K562 (cell line): ENCODE measurements around the gene DENND6A. TPM values are rescaled to one million over a fixed set of nuclear protein-coding genes. Genes with fewer than 3 reads are reported as not detected.

Experiments
- BCOR ChIP-seq: fragments of 450-650 bp; IDR thresholded peaks from 2 replicates; pipeline ENCODE4 v1.6.1; 2016
- FOXK1 ChIP-seq: sonication (generic); formaldehyde crosslinking; IDR thresholded peaks from 2 replicates; pipeline ENCODE4 v1.8.0; 2022; ENCODE audit warnings: missing genetic modification reagents, mild to moderate bottlenecking, borderline replicate concordance
- HIVEP1 ChIP-seq: fragments of 250-450 bp; sonication (Bioruptor Pico); IDR thresholded peaks from 2 replicates; pipeline ENCODE4 v1.4.0; 2020; ENCODE audit warnings: mild to moderate bottlenecking
- HNRNPL ChIP-seq: fragments of 200-400 bp; formaldehyde crosslinking; IDR thresholded peaks from 2 replicates; pipeline ENCODE4 v1.6.1; 2017; ENCODE audit warnings: low read depth, mild to moderate bottlenecking, low read length
- POLR3A ChIP-seq: IDR thresholded peaks from 2 replicates; pipeline ENCODE4 v1.6.1; 2011; ENCODE audit warnings: borderline replicate concordance, mild to moderate bottlenecking, moderate library complexity; ENCODE audit not compliant: insufficient read length, insufficient read depth; ENCODE audit errors: extremely low read depth
- STAT5A ChIP-seq: IDR thresholded peaks from 2 replicates; pipeline ENCODE4 v1.6.1; 2012; ENCODE audit warnings: low read length, inconsistent platforms, borderline replicate concordance
- TARDBP ChIP-seq: fragments of 450-650 bp; IDR thresholded peaks from 2 replicates; pipeline ENCODE4 v1.6.1; 2016
- TBP ChIP-seq: optimal IDR thresholded peaks from 2 replicates; pipeline ENCODE3; 2011; ENCODE audit warnings: low read depth, low read length, improper control_type of control experiment
- TEAD4 ChIP-seq, 2 experiments: sonication (generic) in 1 of 2; formaldehyde crosslinking in 1 of 2; IDR thresholded peaks; 2 replicates each; pipeline versions ENCODE4 v1.6.1 to v1.8.0; 2012 to 2022; ENCODE audit warnings: borderline replicate concordance in 1 of 2, inconsistent platforms in 1 of 2, low read length in 1 of 2, mild to moderate bottlenecking in 1 of 2, missing genetic modification reagents in 1 of 2
- THRAP3 ChIP-seq: fragments of 450-650 bp; IDR thresholded peaks from 2 replicates; pipeline ENCODE4 v1.6.1; 2016; ENCODE audit warnings: mild to moderate bottlenecking, inconsistent platforms, borderline replicate concordance
- TRIM24 ChIP-seq, 2 experiments: fragments of 450-650 bp; IDR thresholded peaks; 2 replicates each; pipeline ENCODE4 v1.6.1; 2016
- ZNF175 ChIP-seq: fragments of 200-800 bp; sonication (Bioruptor generic); IDR thresholded peaks from 2 replicates; pipeline ENCODE4 v1.6.1; 2016; ENCODE audit warnings: low read depth, mild to moderate bottlenecking, missing genetic modification characterization, missing compliant biosample characterization
- polyA plus RNA-seq, 8 experiments: library from polyadenylated mRNA; depleted of rRNA in 4 of 8; stranded (reverse) in 5 of 8; unstranded in 3 of 8; fragments of >200 nt; fragmentation: Nextera tagmentation in 2 of 8; fragmentation: Illumina TruSeq in 1 of 8; extraction: Ambion mirVana in 2 of 8; extraction: Trizol in 1 of 8; gene quantifications; 2 replicates each; pipeline versions ENCODE4 v1.2.1 to v1.2.3, GENCODE V29; 2011 to 2014; ENCODE audit warnings: inconsistent platforms in 1 of 8, missing spikeins in 1 of 8
- total RNA-seq, 7 experiments: library from RNA; depleted of rRNA in 6 of 7; stranded (reverse); fragments of >200 nt in 6 of 7; fragmentation: Illumina TruSeq in 2 of 7; extraction: Trizol in 2 of 7; gene quantifications; 2 replicates each; pipeline versions ENCODE4 v1.2.1 to v1.2.3, GENCODE V29; 2011 to 2021; ENCODE audit warnings: low replicate concordance in 1 of 7
- TF ChIP-seq, protein P1 (sequence below): fragments of 450-650 bp; IDR thresholded peaks from 2 replicates; pipeline ENCODE4 v1.6.1; 2016; ENCODE audit warnings: mild to moderate bottlenecking
- TF ChIP-seq, protein P2 (sequence below): sonication (generic); formaldehyde crosslinking; IDR thresholded peaks from 2 replicates; pipeline ENCODE4 v1.8.0; 2022; ENCODE audit warnings: missing genetic modification reagents, mild to moderate bottlenecking, moderate library complexity, borderline replicate concordance
- TF ChIP-seq, protein P3 (sequence below): fragments of 450-650 bp; formaldehyde crosslinking; IDR thresholded peaks from 2 replicates; pipeline ENCODE4 v1.4.0; 2020; ENCODE audit warnings: mild to moderate bottlenecking, moderate library complexity
- TF ChIP-seq, protein P4 (sequence below): fragments of 250-450 bp; sonication (Bioruptor Pico); IDR thresholded peaks from 2 replicates; pipeline ENCODE4 v1.4.0; 2020; ENCODE audit warnings: mild to moderate bottlenecking
- TF ChIP-seq, protein P5 (sequence below): fragments of 450-650 bp; IDR thresholded peaks from 2 replicates; pipeline ENCODE4 v1.6.1; 2018; ENCODE audit warnings: mild to moderate bottlenecking, low read depth; ENCODE audit not compliant: partially characterized antibody
- TF ChIP-seq, protein P6 (sequence below): fragments of 450-650 bp; IDR thresholded peaks from 2 replicates; pipeline ENCODE4 v1.6.1; 2014; ENCODE audit warnings: low read depth, mild to moderate bottlenecking, moderate library complexity, borderline replicate concordance

DENND6A gene
- total and polyA plus RNA-seq, 9 of the 15 experiments (the other 6 are each of a cell fraction or from before 2014, with no cell fraction given), result 1.5 to 12.7 (median 7.1) TPM

DNA sequence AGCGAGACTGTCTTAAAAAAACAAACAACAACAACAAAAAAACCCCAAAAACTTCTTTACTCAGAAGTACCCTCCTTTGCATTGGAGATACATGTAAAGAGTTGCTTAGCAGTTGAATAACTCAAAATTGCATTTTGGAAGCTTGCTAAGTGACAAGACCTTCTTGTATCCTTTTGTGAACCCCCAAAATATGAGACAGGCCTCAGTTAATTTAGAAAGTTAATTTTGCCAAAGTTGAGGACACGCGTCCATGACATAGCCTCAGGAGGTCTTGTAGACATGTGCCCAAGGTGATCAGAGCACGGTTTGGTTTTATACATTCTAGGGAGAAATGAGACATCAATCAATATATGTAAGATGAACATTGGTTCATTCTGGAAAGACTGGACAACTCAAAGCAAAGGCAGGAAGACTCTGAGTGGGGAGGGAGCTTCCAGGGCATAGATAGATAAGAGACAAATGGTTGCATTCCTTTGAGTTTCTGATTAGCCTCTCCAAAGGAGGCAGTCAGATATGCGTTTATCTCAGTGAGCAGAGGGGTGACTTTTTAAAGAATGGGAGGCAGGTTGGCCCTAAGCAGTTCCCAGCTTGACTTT, 94.0 kb downstream of the DENND6A start (continued):
- peak; percentile 75 for TF ChIP-seq STAT5A
- TF ChIP-seq TRIM24 (IDR thresholded peaks at IDR 0.05), result peak; percentile 73 to 87; a peak in 3 of 4 replicates
- TF ChIP-seq, protein P1, sequence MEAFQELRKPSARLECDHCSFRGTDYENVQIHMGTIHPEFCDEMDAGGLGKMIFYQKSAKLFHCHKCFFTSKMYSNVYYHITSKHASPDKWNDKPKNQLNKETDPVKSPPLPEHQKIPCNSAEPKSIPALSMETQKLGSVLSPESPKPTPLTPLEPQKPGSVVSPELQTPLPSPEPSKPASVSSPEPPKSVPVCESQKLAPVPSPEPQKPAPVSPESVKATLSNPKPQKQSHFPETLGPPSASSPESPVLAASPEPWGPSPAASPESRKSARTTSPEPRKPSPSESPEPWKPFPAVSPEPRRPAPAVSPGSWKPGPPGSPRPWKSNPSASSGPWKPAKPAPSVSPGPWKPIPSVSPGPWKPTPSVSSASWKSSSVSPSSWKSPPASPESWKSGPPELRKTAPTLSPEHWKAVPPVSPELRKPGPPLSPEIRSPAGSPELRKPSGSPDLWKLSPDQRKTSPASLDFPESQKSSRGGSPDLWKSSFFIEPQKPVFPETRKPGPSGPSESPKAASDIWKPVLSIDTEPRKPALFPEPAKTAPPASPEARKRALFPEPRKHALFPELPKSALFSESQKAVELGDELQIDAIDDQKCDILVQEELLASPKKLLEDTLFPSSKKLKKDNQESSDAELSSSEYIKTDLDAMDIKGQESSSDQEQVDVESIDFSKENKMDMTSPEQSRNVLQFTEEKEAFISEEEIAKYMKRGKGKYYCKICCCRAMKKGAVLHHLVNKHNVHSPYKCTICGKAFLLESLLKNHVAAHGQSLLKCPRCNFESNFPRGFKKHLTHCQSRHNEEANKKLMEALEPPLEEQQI, result no peak
- TF ChIP-seq POLR3A, result no peak
- TF ChIP-seq, protein P2, sequence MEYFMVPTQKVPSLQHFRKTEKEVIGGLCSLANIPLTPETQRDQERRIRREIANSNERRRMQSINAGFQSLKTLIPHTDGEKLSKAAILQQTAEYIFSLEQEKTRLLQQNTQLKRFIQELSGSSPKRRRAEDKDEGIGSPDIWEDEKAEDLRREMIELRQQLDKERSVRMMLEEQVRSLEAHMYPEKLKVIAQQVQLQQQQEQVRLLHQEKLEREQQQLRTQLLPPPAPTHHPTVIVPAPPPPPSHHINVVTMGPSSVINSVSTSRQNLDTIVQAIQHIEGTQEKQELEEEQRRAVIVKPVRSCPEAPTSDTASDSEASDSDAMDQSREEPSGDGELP (CRISPR knock-in tag), result no peak
- TF ChIP-seq, protein P3, sequence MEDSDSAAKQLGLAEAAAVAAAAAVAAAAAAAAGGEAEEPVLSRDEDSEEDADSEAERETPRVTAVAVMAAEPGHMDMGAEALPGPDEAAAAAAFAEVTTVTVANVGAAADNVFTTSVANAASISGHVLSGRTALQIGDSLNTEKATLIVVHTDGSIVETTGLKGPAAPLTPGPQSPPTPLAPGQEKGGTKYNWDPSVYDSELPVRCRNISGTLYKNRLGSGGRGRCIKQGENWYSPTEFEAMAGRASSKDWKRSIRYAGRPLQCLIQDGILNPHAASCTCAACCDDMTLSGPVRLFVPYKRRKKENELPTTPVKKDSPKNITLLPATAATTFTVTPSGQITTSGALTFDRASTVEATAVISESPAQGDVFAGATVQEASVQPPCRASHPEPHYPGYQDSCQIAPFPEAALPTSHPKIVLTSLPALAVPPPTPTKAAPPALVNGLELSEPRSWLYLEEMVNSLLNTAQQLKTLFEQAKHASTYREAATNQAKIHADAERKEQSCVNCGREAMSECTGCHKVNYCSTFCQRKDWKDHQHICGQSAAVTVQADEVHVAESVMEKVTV (CRISPR knock-in tag), result no peak
- no peak for TF ChIP-seq HNRNPL
- TF ChIP-seq, protein P4, sequence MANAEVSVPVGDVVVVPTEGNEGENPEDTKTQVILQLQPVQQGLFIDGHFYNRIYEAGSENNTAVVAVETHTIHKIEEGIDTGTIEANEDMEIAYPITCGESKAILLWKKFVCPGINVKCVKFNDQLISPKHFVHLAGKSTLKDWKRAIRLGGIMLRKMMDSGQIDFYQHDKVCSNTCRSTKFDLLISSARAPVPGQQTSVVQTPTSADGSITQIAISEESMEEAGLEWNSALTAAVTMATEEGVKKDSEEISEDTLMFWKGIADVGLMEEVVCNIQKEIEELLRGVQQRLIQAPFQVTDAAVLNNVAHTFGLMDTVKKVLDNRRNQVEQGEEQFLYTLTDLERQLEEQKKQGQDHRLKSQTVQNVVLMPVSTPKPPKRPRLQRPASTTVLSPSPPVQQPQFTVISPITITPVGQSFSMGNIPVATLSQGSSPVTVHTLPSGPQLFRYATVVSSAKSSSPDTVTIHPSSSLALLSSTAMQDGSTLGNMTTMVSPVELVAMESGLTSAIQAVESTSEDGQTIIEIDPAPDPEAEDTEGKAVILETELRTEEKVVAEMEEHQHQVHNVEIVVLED (CRISPR knock-in tag), result no peak
- TF ChIP-seq FOXK1, result no peak
- TF ChIP-seq, protein P5, sequence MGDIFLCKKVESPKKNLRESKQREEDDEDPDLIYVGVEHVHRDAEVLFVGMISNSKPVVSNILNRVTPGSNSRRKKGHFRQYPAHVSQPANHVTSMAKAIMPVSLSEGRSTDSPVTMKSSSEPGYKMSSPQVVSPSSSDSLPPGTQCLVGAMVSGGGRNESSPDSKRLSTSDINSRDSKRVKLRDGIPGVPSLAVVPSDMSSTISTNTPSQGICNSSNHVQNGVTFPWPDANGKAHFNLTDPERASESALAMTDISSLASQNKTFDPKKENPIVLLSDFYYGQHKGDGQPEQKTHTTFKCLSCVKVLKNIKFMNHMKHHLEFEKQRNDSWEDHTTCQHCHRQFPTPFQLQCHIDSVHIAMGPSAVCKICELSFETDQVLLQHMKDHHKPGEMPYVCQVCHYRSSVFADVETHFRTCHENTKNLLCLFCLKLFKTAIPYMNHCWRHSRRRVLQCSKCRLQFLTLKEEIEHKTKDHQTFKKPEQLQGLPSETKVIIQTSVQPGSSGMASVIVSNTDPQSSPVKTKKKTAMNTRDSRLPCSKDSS, result no peak
- TF ChIP-seq TARDBP, result no peak
- peak; percentile 48; the same call in 1 of the 2 replicates for TF ChIP-seq BCOR
- TF ChIP-seq HIVEP1 (CRISPR knock-in tag), result no peak
- no peak for TF ChIP-seq THRAP3
- peak; percentile 95 for TF ChIP-seq TEAD4 (IDR thresholded peaks at IDR 0.05; ENCODE audit: low read length)
- no peak for TF ChIP-seq TEAD4 (CRISPR knock-in tag; IDR thresholded peaks at IDR 0.05; ENCODE audit: borderline replicate concordance)
- TF ChIP-seq ZNF175 (CRISPR knock-in tag), result no peak
- TF ChIP-seq, protein P6, sequence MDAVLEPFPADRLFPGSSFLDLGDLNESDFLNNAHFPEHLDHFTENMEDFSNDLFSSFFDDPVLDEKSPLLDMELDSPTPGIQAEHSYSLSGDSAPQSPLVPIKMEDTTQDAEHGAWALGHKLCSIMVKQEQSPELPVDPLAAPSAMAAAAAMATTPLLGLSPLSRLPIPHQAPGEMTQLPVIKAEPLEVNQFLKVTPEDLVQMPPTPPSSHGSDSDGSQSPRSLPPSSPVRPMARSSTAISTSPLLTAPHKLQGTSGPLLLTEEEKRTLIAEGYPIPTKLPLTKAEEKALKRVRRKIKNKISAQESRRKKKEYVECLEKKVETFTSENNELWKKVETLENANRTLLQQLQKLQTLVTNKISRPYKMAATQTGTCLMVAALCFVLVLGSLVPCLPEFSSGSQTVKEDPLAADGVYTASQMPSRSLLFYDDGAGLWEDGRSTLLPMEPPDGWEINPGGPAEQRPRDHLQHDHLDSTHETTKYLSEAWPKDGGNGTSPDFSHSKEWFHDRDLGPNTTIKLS, result no peak
- TF ChIP-seq TBP, result no peak
